Activated CD4-positive, alpha-beta T cell treated with anti-CD3 and anti-CD28 coated beads for 4 hours (primary cell): ENCODE measurements around the gene MCUB.

Experiments used
- DNase-seq, 2 donors: peaks; one replicate each; pipeline ENCODE4 v3.0.0-alpha.2; 2020

MCUB gene

DNA sequence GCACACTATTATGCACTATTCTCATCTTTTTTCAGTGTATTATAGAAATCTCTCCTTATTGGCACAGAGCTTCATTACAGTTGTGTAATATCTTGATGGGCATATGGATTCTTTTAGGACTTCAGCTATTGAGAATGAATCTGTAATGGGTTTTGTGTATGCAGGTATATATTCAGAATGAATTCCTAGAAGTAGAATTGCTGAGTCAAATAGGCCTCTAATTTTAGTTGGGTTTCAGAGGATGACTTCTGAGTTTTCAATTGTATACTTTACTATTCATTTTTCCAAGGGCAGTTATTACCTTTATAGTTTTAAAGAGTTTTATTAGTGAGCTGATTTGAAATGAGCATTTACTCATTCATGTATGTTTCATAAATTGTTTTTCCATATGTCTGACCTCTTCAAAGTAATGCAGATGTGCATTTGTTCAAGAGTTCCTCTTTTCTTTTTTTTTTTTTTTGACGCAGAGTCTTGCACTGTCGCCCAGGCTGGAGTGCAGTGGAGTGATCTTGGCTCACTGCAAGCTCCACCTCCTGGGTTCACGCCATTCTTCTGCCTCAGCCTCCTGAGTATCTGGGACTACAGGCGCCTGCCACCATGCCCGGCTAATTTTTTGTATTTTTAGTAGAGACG, 123.7 kb downstream of the MCUB start:
- no peak for DNase-seq

DNA sequence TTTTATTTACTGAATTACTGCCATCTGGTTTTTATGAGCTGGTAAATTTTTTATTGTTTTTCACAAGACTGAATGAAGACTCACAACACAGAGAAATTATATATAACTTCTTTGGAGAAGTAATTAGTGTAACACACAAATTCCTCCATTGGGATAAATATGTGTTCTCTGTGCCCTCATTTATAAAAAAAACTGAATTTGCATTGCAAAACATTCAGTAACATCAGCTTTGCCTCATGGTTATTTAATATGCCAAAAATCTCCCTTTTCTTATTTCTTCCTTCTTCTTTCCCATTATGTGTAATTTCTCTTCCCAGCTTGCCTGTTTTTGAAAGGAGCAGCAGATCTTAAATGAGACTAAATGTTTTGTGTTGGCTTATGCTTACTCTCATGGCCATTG, 124.7 kb downstream of the MCUB start:
- no peak for DNase-seq

GRCh38 chr4:109690690-109691410, 130.8 kb downstream of the MCUB start:
- no peak for DNase-seq

DNA sequence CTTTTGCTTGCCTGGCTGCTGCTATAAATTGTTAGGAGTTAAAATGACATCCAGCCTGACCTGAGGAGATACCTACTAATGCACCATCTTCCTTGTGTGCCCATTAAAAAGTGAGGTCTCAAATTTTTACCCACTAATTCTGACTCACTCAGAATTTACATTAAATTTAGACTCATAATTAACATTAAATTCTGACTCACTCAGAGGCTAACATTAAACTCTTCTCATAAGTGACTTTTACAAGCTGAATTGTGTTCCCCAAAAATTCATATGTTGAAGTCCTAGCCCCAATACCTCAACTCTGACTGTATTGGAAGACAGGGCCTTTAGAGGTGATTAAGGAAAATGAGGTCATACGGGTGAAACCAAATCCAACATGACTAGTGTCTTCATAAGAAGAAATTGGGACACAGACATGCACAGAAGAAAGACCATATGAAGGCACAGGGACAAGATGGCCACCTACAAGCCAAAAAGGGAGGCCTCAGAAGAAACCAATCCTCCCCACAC, 131.4 kb downstream of the MCUB start:
- no peak for DNase-seq

DNA sequence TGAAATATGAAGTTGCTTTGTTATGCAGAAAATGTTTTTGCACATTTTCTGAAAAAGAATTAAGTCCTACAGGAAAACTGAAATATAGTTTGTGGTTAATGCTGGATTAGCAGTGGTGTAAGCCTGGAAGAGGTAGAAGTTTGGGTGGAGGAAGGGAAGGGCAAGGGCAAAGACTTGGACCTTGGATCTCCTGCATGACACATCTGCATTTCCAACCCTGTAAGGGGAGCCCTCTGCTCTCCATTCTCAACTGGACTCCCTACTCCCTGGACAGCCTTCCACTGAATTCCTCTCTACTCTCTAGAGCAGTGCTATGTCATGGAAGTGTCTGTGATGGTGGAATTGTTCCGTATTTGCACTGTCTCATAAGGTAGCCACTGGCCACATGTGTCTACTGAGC, 138.6 kb downstream of the MCUB start:
- DNase-seq: no peak

GRCh38 chr4:109699553-109700225, 139.6 kb downstream of the MCUB start:
- DNase-seq: no peak

DNA sequence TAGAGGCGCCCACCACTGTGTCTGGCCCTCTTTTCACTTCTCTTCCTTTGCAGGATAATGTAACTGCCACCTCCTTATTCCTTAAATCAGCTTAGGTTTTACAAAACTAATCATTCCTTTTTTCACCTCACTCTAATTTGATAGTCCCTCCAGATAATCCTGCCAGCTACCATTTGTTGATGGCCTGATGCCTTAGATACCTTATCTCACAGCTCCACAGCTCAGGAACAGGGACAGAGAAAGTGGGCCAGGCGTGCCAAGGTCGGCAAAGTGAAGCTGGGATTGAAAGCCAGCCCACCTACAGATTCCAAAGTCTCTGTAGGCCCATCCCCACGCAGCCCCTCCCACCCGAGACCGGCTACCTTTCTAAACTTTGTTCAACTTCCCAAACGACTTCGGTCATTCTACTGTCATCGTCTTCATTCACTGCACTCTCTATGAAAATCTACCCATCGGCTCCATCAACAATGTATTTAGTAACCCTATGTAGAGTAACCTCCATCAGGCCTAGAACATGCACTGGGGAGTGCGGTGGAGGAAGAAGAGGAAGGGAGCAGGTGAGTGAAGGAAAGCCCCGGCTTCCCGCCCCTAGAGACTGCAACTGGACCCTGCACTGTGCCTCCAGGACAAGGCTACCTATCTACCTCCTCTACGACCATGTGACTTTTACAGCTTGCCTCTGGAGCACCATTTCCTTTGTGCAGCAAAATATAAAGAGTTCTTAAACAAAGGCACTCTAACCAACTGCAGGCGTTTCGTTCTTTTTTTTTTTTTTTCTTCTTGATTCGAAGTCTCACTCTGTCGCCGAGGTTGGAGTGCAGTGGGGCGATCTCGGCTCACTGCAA, 141.7 kb downstream of the MCUB start:
- DNase-seq: no peak

DNA sequence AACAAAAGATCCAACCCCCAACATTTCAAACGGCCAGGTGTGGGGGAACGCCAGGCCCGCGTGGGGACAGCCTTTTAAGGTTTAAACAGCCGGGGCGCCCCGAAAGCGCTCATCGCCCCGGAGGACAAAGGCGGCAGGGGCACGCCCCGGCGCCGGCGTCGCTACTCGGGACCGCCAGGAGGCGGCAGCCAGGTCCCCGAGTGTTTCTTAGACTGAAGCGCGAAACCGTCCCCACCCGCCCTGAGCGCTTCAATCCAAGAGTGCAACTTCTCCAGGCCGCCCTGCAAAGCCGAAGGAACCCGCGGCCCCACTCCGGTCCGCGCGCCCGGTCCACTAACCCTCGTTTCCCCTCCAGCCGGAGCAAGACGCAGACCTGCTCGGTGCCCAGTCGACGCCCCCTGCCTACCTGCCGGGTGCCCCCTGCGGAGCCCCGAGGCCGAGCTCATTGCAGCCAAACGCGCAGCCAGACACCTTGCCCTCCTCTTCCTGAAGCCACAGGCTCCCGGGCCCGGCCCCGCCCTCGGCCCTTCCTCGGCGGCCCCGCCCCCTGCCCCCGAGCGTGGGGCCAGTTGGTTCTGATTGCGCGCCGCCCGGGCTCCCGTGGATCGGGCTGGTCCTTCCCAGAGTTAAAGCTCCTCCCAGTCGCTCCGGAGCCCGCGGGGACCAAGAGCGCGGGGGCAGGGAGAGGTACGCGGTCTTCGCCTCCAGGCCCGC, 143.1 kb downstream of the MCUB start, which contains the start of gene CASP6:
Gene CASP6, minus strand, starts transcription at position 496 of the 714 bp plus-strand sequence. Its CDS starts 50 bp downstream, at position 446.
- DNase-seq: peak; percentile 71 to 74

- no peak for DNase-seq
These were observed 143.8 kb downstream of the MCUB start for GRCh38 chr4:109703664-109704361.

- no peak for DNase-seq
These were observed 148.4 kb downstream of the MCUB start for GRCh38 chr4:109708435-109708834.

- DNase-seq: no peak
These were observed 148.9 kb downstream of the MCUB start for GRCh38 chr4:109708990-109709389.

DNA sequence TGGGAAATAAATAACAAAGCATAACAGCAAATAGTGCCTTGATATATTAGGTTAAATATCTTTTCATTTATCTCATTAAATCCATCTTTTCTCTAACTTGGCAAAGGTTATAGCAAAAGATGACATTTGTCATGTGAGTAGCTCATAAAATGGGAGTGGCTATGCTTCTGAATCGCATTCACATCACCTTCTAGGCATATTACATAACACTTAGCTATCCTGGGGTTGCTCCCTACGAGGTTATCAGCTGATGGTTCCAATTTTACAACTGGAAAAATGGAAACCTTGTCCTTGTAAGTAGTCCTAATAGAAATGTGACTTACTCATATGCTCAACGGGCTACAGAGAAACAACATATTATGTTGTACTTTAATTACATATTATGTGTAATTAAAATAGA, 153.5 kb downstream of the MCUB start:
- no peak for DNase-seq

GRCh38 chr4:109718759-109719158, 158.7 kb downstream of the MCUB start:
- DNase-seq: no peak

DNA sequence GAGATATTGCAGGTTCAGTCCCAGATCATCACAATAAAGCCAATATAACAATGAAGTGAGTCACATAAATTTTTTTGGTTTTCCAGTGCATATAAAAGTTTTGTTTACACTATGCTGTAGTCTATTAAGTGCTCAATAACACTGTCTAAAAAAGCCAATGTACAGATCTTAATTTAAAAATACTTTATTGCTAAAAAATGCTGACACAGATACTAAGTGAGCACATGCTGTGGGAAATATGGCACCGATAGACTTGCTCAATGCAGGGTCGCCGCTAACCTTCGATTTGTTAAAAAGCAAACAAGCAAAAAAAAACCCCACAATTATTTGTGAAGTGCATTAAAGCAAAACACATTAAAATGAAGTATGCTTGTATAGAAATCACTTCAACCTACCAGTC, 159.6 kb downstream of the MCUB start:
- no peak for DNase-seq

- no peak for DNase-seq
These were observed 161.0 kb downstream of the MCUB start for GRCh38 chr4:109721033-109721432.

- DNase-seq: no peak
These were observed 162.3 kb downstream of the MCUB start for GRCh38 chr4:109722357-109722756.

DNA sequence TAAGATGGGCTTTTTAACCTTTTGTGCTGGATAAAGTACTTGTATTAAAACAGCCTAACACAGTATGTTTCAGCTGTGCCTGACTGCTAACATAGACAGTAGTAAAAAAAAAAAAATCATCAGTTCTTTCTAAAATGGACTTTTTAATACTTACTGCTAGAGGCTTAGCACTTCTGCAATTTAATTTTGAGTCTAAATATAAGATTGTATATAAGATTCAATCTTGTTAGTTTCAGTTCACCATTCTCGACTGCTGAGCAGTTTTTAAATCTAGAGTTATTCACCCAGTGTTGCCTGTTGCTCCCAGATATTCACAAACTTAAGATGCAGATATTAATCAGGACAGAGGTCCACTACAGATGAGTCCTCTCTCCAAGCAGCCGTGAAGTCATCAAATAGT, 163.1 kb downstream of the MCUB start:
- no peak for DNase-seq

- no peak for DNase-seq
These were observed 168.3 kb downstream of the MCUB start for GRCh38 chr4:109728385-109728784.

- DNase-seq: peak in 1 of 2 donors; percentile 42
These were observed 169.2 kb downstream of the MCUB start for GRCh38 chr4:109729117-109729717.

DNA sequence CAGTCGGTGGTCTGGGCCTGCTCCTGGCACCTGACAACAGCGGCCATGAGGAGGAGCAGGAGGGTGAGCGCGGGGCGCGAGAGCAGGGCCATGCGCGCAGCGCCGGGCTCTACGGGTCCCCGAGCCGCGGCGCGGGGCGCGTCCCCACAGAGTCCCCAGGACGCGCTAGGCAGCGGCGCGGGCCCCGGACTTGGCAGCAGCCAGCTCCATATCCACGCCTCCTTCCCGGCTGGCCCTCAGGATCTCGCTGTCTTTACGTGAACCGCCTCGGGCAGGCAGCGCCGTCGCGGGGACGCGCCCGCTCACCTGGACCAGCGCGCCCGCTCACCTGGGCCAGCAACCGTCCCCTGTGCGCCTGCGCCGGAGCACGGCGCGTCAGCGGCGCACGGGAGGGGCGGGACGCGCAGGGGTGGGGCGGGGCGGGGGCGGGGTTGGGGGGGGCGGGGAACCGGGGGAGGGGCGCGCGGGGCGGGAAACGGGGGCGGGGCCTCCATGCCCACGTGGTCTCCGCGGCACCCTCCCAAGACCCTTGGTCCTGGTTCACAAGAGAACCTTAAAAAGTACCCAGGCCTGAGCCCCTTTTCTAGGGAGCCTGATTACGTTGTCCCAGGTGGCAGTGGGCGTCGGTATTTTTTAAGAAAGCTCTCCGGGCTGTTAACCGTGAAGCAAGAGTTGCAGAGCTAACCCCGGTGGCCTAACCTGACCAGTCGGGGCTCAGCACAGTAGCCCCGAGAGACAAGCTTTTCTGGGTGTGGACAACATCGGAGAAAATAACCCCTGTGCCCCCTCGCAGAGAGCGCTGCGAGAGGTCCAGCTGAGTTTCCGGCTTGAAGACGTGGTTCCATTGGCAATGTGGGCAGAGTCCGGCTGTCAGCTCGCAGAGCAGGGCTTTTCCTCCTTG, 169.9 kb downstream of the MCUB start, which contains the start of gene PLA2G12A:
Gene PLA2G12A, minus strand, starts transcription at position 353 of the 901 bp plus-strand sequence. Its CDS starts 261 bp downstream, at position 92.
- peak; percentile 73 to 83 for DNase-seq
